D721Med (cell line): Measurements from ENCODE around the gene SLC12A1.
"Not testable (repeated sequence)": the region's sequence is repeated elsewhere in the genome, so short reads cannot be mapped to it uniquely, and the experiment has no call there.

ENCODE experiments used
- DNase-seq: peaks from one replicate; pipeline ENCODE4 v3.0.0; 2011; ENCODE audit warnings: low spot score; ENCODE audit not compliant: insufficient read length
- FAIRE-seq: peaks from 2 replicates; lab custom pipeline; 2011; peaks lifted over from hg19 to GRCh38; lab: Jason Lieb, UNC
- TF ChIP-seq, protein P1 (sequence below): IDR thresholded peaks from 2 replicates; pipeline ENCODE4 v1.5.1; 2012; ENCODE audit warnings: mild to moderate bottlenecking, control low read depth; ENCODE audit not compliant: insufficient read depth; ENCODE audit errors: missing control alignments

Gene SLC12A1

DNA sequence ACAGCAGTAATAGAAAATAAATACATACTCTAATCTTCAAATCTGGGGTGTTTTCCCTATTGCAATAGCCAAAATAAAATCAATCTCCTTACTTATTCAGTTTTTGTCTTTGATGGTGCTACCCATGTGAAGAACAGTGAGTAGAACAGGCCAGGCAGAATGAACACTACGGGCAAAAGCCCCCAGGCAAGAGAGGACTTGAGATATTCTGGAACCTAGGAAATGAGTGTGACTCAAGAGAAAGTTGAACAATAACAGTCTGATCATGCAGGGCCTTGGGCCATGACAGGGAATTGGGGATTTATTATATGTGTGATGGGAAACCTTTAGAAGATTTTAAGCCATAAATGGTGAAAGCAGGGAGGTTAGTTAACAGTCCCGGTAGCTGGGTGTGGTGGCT lies 111.1 kb downstream of the SLC12A1 start:
- DNase-seq (no peak), FAIRE-seq (no peak)
- TF ChIP-seq, protein P1, sequence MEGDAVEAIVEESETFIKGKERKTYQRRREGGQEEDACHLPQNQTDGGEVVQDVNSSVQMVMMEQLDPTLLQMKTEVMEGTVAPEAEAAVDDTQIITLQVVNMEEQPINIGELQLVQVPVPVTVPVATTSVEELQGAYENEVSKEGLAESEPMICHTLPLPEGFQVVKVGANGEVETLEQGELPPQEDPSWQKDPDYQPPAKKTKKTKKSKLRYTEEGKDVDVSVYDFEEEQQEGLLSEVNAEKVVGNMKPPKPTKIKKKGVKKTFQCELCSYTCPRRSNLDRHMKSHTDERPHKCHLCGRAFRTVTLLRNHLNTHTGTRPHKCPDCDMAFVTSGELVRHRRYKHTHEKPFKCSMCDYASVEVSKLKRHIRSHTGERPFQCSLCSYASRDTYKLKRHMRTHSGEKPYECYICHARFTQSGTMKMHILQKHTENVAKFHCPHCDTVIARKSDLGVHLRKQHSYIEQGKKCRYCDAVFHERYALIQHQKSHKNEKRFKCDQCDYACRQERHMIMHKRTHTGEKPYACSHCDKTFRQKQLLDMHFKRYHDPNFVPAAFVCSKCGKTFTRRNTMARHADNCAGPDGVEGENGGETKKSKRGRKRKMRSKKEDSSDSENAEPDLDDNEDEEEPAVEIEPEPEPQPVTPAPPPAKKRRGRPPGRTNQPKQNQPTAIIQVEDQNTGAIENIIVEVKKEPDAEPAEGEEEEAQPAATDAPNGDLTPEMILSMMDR = no peak

DNA sequence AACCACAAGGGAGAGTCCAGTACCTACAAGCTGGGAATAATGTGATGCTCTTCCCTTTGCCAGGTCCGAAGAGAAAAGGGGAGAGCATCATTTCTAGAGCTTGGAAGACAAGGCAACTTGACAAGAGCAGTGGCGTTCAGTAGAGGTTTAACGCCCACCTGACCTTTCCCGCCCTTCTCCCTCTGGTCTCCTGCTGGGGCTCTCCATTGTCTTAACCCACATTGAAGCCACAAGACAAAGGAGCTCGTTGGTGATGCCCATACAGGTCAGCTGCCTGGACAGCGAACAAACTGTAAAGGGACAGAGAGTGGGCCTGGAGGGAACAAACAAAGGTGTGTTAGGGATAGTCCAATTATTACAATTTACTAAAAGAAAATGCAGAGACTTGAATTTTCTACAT lies 112.0 kb downstream of the SLC12A1 start:
- FAIRE-seq (no peak), DNase-seq (no peak)
- TF ChIP-seq, protein P1 = no peak

DNA sequence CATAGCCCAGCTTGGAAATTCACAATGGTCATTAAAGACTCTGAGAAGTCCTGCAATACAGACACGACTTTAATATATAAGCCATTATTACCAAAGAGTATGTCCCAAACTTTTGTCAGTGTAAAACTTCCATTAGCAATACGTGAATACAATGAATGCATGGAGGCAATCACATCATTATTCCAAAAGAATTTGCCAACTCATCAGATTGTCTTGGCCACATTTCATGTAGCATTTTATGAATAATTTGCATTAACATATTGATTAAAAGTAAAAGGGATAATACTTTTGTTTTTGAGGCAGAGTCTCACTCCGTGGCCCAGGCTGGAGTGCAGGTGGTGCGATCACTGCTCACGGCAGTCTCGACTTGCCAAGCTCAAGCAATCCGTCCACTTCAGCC lies 117.2 kb downstream of the SLC12A1 start:
- FAIRE-seq (no peak), DNase-seq (no peak)
- TF ChIP-seq, protein P1 = no peak

DNA sequence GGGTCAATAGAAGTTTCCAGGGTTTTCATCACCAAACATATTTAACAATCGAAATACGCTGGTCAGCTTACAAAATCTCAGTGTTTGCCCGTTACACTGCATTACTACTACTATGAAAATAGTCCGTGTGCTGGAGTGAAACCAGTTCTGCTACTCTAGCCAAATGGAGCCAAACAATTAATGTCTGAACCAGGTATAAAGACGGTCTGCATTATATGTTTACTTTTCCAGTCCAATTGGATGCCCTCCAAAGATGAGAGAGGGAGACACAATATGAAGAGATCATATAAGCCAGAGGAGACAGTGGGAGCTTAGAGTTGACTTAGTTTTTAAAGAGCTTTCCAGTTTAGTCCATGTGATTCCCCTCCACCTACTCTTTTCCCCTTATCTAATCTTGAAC lies 118.8 kb downstream of the SLC12A1 start:
- TF ChIP-seq, protein P1 = no peak
- FAIRE-seq = no peak
- no peak for DNase-seq

DNA sequence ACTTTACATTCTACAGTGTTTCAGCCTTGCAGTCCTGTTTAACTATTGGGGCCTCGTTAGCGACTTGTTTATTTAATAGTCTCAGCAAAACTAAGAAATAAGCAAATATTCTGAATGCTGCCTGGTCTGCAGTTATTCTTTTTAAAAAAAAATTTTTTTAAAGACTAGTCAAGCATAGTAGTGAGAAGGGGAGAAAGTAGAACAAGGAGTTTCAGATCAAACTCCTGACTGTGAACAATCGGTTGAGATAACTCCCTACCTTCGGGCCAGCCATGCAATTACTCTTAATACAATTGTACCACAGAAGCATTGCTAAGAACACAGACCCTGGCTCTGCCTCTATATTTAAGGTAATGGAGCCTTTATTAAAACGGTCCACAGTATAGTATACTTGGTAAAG lies 119.3 kb downstream of the SLC12A1 start:
- TF ChIP-seq, protein P1 = no peak
- no peak for DNase-seq
- FAIRE-seq = no peak

DNA sequence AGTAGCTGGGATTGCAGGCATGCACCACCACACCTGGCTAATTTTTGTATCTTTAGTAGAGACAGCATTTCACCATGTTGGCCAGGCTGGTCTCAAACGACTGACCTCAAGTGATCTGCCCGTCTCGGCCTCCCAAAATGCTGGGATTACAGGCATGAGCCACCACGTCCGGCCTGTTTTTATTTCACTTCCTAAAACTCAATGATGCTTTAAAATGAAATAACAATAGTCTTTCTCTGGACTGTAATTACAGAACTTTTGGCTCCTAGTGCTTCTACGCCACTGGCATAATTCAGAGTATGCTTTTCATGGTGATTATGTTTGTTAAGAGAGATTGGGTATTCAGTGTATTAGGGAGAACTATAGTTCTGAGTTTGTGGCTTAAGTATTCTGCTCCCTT lies 120.1 kb downstream of the SLC12A1 start:
- FAIRE-seq = not testable (repeated sequence)

DNA sequence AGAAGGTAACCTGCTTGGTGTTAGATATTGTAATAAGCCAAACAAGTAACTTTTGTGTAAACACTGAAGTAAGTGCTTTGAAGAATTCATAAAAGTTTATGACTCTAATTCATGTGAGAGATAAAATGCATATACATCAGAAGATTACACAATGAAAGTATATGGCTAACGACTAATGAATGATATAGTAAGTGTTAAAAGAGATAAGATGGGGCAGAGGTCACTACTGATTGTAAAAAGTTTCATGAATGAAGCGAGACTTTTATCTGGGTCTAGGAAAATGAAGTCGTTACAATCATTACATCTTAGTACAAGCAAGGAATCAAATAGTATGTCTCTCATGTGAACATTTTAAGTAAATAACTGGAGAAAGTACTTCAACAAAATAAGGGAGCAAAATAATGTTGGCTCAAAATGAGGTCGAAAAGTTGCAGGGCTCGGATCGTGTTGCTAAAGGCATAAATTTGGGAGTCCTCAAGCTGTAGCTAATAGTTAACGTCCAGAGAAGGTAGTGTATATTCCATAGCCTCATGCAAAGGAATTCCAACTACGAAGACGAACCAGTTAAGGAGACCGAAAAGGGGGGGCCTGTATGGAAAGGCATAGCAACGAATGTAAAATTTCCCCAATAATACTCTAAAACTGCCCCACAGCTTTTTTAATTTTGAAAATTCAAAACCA lies 124.1 kb downstream of the SLC12A1 start:
- FAIRE-seq (no peak), DNase-seq (no peak)
- TF ChIP-seq, protein P1 = no peak

More for the DNA sequence above, 120.1 kb downstream of the SLC12A1 start:
- DNase-seq = not testable (repeated sequence)
